ENCODE results near the gene GABRA5.

DNA sequence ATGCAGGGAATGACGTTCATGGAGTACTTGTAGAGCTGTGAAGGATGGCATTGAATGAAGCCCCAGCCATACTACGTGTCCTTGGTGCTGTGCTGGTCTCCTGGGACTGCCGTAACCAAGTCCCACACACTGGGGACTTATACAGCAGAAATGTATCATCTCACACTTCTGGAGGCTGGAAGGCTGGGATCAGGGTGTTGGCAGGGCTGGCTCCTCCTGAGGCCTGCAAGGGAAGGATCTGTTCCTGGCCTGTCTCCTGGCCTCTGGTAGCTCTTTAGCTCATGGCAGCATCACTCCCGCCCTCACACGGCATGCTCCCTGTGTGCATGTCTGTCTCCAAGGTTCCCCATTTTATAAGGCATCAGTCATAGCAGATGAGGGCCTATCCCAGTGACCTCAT, 74.6 kb downstream of the GABRA5 start:
- no peak for TF ChIP-seq CSDC2 (CRISPR knock-in tag; IDR thresholded peaks at IDR 0.05)
- TF ChIP-seq POU6F1 (CRISPR knock-in tag; IDR thresholded peaks at IDR 0.05; ENCODE audit: borderline replicate concordance, low read depth) = no peak
- TF ChIP-seq ZFP3 (CRISPR knock-in tag; IDR thresholded peaks at IDR 0.05) = no peak
- no peak for TF ChIP-seq RARB (CRISPR knock-in tag; IDR thresholded peaks at IDR 0.05)
- TF ChIP-seq ZNF8 (CRISPR knock-in tag; IDR thresholded peaks at IDR 0.05) = no peak
- TF ChIP-seq, protein P1, sequence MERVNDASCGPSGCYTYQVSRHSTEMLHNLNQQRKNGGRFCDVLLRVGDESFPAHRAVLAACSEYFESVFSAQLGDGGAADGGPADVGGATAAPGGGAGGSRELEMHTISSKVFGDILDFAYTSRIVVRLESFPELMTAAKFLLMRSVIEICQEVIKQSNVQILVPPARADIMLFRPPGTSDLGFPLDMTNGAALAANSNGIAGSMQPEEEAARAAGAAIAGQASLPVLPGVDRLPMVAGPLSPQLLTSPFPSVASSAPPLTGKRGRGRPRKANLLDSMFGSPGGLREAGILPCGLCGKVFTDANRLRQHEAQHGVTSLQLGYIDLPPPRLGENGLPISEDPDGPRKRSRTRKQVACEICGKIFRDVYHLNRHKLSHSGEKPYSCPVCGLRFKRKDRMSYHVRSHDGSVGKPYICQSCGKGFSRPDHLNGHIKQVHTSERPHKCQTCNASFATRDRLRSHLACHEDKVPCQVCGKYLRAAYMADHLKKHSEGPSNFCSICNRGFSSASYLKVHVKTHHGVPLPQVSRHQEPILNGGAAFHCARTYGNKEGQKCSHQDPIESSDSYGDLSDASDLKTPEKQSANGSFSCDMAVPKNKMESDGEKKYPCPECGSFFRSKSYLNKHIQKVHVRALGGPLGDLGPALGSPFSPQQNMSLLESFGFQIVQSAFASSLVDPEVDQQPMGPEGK (CRISPR knock-in tag; IDR thresholded peaks at IDR 0.05; ENCODE audit: borderline replicate concordance) = no peak
- TF ChIP-seq BACH2 (CRISPR knock-in tag; IDR thresholded peaks at IDR 0.05; ENCODE audit: borderline replicate concordance) = no peak
- TF ChIP-seq ESRRG (CRISPR knock-in tag; IDR thresholded peaks at IDR 0.05) = no peak
- no peak for TF ChIP-seq ARNTL (CRISPR knock-in tag; IDR thresholded peaks at IDR 0.05; ENCODE audit: borderline replicate concordance, low read depth)
- TF ChIP-seq, protein P2, sequence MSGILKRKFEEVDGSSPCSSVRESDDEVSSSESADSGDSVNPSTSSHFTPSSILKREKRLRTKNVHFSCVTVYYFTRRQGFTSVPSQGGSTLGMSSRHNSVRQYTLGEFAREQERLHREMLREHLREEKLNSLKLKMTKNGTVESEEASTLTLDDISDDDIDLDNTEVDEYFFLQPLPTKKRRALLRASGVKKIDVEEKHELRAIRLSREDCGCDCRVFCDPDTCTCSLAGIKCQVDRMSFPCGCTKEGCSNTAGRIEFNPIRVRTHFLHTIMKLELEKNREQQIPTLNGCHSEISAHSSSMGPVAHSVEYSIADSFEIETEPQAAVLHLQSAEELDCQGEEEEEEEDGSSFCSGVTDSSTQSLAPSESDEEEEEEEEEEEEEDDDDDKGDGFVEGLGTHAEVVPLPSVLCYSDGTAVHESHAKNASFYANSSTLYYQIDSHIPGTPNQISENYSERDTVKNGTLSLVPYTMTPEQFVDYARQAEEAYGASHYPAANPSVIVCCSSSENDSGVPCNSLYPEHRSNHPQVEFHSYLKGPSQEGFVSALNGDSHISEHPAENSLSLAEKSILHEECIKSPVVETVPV (CRISPR knock-in tag; IDR thresholded peaks at IDR 0.05) = no peak
- no peak for TF ChIP-seq ZC3H10 (CRISPR knock-in tag; IDR thresholded peaks at IDR 0.05)
- TF ChIP-seq TSHZ2 (CRISPR knock-in tag; IDR thresholded peaks at IDR 0.05) = no peak
- TF ChIP-seq CREB5 (CRISPR knock-in tag; IDR thresholded peaks at IDR 0.05; ENCODE audit: low read depth) = no peak

Measured in SK-N-SH treated with all-trans-retinoic acid at 6 μM for 48 hours (cell line).